ENCODE results near the gene MAN1A1.
"Not testable (repeated sequence)": the region's sequence is repeated elsewhere in the genome, so short reads cannot be mapped to it uniquely, and the experiment has no call there.

Gene MAN1A1

GRCh38 chr6:119187596-119187995, 162.0 kb downstream of the MAN1A1 start:
- no peak for DNase-seq

GRCh38 chr6:119186490-119186889, 163.1 kb downstream of the MAN1A1 start:
- no peak for DNase-seq

- DNase-seq, result no peak
These were observed 165.4 kb downstream of the MAN1A1 start for GRCh38 chr6:119184008-119184648.

- DNase-seq, result no peak
These were observed 166.1 kb downstream of the MAN1A1 start for GRCh38 chr6:119183457-119183856.

GRCh38 chr6:119182875-119183274, 166.7 kb downstream of the MAN1A1 start:
- DNase-seq, result no peak

- no peak for DNase-seq
These were observed 167.3 kb downstream of the MAN1A1 start for GRCh38 chr6:119182216-119182803.

- no peak for DNase-seq
These were observed 168.5 kb downstream of the MAN1A1 start for GRCh38 chr6:119181046-119181445.

- no peak for DNase-seq
These were observed 169.7 kb downstream of the MAN1A1 start for GRCh38 chr6:119179842-119180241.

- DNase-seq, result no peak
These were observed 170.5 kb downstream of the MAN1A1 start for GRCh38 chr6:119179062-119179461.

- no peak for DNase-seq
These were observed 173.1 kb downstream of the MAN1A1 start for GRCh38 chr6:119176445-119176844.

- no peak for DNase-seq
These were observed 174.4 kb downstream of the MAN1A1 start for GRCh38 chr6:119174879-119175817.

- DNase-seq, result no peak
These were observed 175.5 kb downstream of the MAN1A1 start for GRCh38 chr6:119174085-119174445.

GRCh38 chr6:119173249-119174084, 176.1 kb downstream of the MAN1A1 start:
- DNase-seq, result no peak

- no peak for DNase-seq
These were observed 176.7 kb downstream of the MAN1A1 start for GRCh38 chr6:119172824-119173223.

- DNase-seq, result no peak
These were observed 177.5 kb downstream of the MAN1A1 start for GRCh38 chr6:119171864-119172588.

GRCh38 chr6:119171088-119171841, 178.3 kb downstream of the MAN1A1 start:
- DNase-seq, result no peak

GRCh38 chr6:119170447-119171087, 179.0 kb downstream of the MAN1A1 start:
- DNase-seq, result no peak

- no peak for DNase-seq
These were observed 179.5 kb downstream of the MAN1A1 start for GRCh38 chr6:119170103-119170446.

- not testable (repeated sequence) for DNase-seq
These were observed 180.2 kb downstream of the MAN1A1 start for GRCh38 chr6:119169355-119169754.

- DNase-seq, result no peak
These were observed 183.4 kb downstream of the MAN1A1 start for GRCh38 chr6:119166024-119166784.

All from activated CD4-positive, alpha-beta T cell treated with anti-CD3 and anti-CD28 coated beads for 1 hour (primary cell).